ENCODE measurements around the gene KIF3C.
A peak's percentile ranks its signal among the peaks of the same experiment; 100 is the strongest.

KIF3C gene

DNA sequence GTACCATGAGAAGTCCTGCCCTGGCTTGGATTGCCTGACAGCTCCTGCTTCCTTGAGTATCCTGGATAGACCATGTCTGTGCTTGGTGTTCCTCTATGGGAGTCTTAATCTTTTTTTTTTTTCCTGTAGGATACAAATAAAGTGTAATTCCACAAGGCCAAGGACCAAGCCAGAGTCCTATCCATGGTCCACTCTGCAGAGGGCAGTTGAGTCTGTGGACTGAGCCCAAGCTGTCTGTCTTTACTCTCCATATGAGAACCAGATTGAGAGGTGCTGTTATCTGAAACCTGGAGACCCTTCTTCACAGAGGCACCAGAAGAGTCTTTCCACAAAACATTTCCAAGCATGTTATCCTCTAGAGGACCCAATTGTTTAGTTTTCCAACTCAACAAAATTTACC, 1.4 kb upstream of the KIF3C start:
- no peak overlapping the region for H3K4me3 ChIP-seq (ENCODE audit: low read length)
- DNase-seq (ENCODE audit: low read depth), result no peak
- TF ChIP-seq, protein P1, sequence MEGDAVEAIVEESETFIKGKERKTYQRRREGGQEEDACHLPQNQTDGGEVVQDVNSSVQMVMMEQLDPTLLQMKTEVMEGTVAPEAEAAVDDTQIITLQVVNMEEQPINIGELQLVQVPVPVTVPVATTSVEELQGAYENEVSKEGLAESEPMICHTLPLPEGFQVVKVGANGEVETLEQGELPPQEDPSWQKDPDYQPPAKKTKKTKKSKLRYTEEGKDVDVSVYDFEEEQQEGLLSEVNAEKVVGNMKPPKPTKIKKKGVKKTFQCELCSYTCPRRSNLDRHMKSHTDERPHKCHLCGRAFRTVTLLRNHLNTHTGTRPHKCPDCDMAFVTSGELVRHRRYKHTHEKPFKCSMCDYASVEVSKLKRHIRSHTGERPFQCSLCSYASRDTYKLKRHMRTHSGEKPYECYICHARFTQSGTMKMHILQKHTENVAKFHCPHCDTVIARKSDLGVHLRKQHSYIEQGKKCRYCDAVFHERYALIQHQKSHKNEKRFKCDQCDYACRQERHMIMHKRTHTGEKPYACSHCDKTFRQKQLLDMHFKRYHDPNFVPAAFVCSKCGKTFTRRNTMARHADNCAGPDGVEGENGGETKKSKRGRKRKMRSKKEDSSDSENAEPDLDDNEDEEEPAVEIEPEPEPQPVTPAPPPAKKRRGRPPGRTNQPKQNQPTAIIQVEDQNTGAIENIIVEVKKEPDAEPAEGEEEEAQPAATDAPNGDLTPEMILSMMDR (conservative IDR thresholded peaks at IDR 0.05; ENCODE audit: low read length), result no peak

DNA sequence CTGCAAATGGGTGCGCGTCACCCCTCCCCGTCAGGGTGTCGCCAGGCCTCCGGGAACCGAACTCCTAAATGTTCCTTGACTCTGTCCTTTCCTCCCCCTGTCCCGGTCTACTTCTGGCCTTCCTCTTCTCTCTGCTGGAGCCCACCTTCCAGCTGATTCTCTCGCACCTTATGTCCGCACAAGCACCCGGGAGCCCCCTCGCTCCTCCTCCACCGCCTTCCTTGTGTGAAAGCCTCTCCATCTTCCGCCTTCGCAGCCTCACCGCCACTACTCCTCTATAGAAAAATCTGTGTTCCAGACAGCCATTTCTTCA, 627 bp upstream of the KIF3C start:
- DNase-seq (ENCODE audit: low read depth), result no peak
- peak overlapping the region; percentile 75 for H3K4me3 ChIP-seq (ENCODE audit: low read length)
- TF ChIP-seq, protein P1 (conservative IDR thresholded peaks at IDR 0.05; ENCODE audit: low read length), result no peak

DNA sequence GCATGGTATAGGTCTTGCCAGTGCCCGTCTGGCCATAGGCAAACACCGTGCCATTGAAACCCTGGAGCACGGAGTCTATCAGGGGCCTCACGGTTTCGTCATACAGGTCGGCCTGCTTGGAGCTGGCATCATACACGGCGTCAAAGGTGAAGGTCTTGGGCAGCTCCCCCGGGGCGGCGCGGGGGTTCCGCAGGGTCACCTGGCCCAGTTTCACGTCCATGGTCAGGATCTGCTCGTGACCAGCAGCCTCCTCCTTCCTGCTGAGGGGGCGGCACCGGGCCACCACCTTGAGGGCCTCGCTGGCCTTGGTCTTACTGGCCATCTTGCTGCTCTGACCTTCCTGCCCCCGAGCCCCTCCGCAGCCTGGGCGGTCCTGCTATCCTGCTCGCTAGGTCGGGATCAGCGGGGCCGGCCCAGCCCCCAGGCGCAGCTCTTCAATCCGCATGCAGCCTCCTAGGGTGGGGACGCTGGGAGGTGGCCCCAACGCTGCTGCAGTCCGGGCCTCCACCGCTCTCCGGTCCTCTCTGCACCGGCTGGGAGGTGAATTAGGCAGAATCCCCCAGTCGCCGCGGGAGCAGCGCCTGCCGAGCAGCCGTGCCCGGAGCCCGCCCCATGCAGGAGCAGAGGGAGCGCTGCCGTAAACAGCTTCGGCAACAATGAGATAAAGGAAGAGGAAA, 563 bp downstream of the KIF3C start:
- H3K4me3 ChIP-seq (ENCODE audit: low read length), result peak overlapping the region; percentile 75
- no peak for DNase-seq (ENCODE audit: low read depth)
- TF ChIP-seq, protein P1 (conservative IDR thresholded peaks at IDR 0.05; ENCODE audit: low read length), result no peak

DNA sequence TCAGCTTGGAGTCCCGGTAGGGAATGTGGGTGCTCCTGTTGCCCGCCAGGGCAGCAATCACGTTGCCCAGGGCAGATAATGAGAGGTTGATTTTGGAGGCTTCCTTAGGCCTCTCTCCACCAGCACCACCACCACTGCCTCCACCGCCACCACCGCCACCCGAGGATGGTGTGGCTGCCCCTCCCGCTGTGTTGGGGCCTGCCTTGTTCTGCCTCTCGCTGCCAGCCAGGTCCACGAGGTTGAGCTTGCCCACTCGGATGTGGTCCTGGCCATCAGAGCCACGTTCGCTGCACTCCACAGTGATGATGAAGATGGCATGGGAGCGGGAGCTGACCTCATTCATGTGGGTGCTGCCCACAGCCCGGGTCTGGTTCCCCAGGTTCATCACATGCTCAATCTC, 1.3 kb downstream of the KIF3C start:
- no peak overlapping the region for H3K4me3 ChIP-seq (ENCODE audit: low read length)
- TF ChIP-seq, protein P1 (conservative IDR thresholded peaks at IDR 0.05; ENCODE audit: low read length), result no peak
- DNase-seq (ENCODE audit: low read depth), result no peak

DNA sequence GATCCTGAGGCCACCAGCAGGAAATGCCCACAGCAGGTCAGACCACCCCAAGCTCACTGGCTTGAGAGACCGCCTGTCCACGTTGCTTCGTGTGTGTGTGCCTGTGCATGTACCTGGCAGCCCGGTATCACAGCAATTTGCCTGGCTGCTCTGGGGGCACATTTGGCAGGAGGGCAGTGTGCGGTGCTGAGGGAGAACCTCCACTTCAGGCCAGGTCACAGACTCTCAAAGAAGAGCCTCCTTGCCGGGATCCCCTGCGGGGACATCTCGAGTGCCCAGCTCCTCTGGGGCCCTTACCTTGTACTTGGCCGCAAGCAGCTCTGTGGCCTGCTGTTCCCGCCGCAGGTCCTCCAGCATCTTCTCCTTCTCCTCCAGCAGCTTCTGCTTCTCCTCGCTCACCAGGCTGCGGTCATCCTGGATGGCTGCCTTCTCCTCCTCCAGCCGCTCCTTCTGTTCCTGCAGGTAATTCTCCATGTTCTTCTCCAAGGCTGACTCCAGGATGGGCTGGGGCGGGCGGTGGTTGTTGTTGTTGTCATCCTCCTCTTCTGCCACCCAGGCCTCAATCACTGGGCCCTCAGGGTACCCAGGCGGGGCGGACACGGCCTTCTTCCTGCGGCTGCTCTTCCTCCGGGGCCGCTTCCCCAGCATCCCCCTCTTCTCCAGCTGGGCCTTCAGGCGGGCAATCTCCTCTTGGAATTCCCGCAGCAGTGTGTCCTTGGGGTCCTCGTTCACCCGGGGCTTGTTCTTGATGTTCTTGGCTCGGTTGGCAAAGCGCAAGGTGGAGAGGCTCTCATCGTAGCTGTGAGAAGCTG, 2.0 kb downstream of the KIF3C start:
- TF ChIP-seq, protein P1 (conservative IDR thresholded peaks at IDR 0.05; ENCODE audit: low read length), result no peak
- DNase-seq (ENCODE audit: low read depth), result no peak
- H3K4me3 ChIP-seq (ENCODE audit: low read length), result no peak overlapping the region

DNA sequence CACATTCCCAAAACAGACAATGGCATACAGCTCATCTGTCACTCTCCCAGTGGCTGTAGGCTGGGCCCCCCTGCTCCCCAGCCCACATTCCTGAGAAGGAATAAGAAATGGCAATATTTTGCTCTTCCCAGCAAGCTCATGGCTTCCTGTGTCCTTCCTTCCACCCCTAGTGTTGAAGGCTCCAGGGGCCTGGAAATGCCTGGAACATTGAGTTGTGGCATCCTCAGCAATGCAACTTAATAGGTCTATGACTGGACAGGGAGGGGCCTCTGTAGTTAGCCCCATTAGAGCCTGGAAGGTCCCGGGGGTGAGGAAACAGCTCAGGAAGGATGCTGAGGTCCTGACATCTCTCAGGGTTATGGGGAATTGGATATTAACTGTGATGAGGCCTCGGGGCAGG, 3.3 kb downstream of the KIF3C start:
- TF ChIP-seq, protein P1 (conservative IDR thresholded peaks at IDR 0.05; ENCODE audit: low read length), result no peak
- no peak overlapping the region for H3K4me3 ChIP-seq (ENCODE audit: low read length)
- peak; percentile 17 for DNase-seq (ENCODE audit: low read depth)

DNA sequence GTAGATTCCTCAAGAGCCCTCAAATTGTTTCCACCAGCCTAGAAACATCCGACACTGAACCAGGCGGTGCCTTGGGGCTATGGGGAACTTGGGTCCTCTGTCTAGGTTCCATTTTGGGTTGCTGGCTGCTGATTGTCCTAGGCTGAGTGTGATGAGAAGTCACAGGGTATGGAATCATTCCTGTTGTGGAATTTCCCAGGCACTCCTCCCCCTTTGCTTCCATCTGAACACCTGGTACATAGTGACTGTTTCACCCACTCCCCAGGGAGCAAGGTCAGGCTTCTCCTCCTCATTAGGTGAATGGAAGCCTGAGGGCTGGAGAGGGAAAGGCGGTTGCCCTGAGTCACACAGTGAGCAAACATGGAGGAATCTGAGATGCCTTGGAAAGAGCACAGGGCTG, 4.5 kb downstream of the KIF3C start:
- TF ChIP-seq, protein P1 (conservative IDR thresholded peaks at IDR 0.05; ENCODE audit: low read length), result no peak
- DNase-seq (ENCODE audit: low read depth), result peak; percentile 30

More for the DNA sequence above, 4.5 kb downstream of the KIF3C start:
- H3K4me3 ChIP-seq (ENCODE audit: low read length), result no peak overlapping the region
